Astrocyte (in vitro differentiated cells and primary cell): ENCODE measurements around the gene ENTPD2. TPM values are rescaled to one million over a fixed set of nuclear protein-coding genes. Genes with fewer than 3 reads are reported as not detected.

Source experiments
- DNase-seq: peaks from one replicate; pipeline ENCODE4 v3.0.0-alpha.2; 2010; ENCODE audit warnings: low read depth
- FAIRE-seq: peaks from 2 replicates; lab custom pipeline; 2011; peaks lifted over from hg19 to GRCh38; lab: Jason Lieb, UNC
- H2AFZ ChIP-seq: 2 replicates; pipeline ENCODE4 v1.6.0; 2012; ENCODE audit warnings: low read depth, low read length, inconsistent platforms
- H3K27ac ChIP-seq: 2 replicates; pipeline ENCODE4 v1.5.1; 2011; ENCODE audit warnings: low read depth, low read length, inconsistent platforms
- H3K27me3 ChIP-seq: 2 replicates; pipeline ENCODE4 v1.6.0; 2011; ENCODE audit warnings: low read length, inconsistent platforms; ENCODE audit not compliant: insufficient read depth
- H3K36me3 ChIP-seq: 2 replicates; pipeline ENCODE4 v1.5.1; 2011; ENCODE audit warnings: low read length, inconsistent platforms; ENCODE audit not compliant: insufficient read depth
- H3K4me1 ChIP-seq: 2 replicates; pipeline ENCODE4 v1.5.1; 2011; ENCODE audit warnings: low read length, inconsistent platforms; ENCODE audit not compliant: insufficient read depth
- H3K4me2 ChIP-seq: 2 replicates; pipeline ENCODE4 v1.6.0; 2012; ENCODE audit warnings: low read length, inconsistent platforms
- H3K4me3 ChIP-seq: 2 replicates; pipeline ENCODE4 v1.5.1; 2011; ENCODE audit warnings: low read depth, mild to moderate bottlenecking, low read length, inconsistent platforms; ENCODE audit not compliant: insufficient read depth
- H3K79me2 ChIP-seq: 2 replicates; pipeline ENCODE4 v1.6.0; 2012; ENCODE audit warnings: mild to moderate bottlenecking, low read length, inconsistent platforms; ENCODE audit not compliant: insufficient read depth
- H3K9ac ChIP-seq: 2 replicates; pipeline ENCODE4 v1.6.0; 2012; ENCODE audit warnings: mild to moderate bottlenecking, low read length, inconsistent platforms
- H3K9me3 ChIP-seq: 2 replicates; pipeline ENCODE4 v1.5.1; 2012; ENCODE audit warnings: low read depth, mild to moderate bottlenecking, low read length, inconsistent platforms; ENCODE audit not compliant: insufficient read depth
- H4K20me1 ChIP-seq: 2 replicates; pipeline ENCODE4 v1.6.0; 2012; ENCODE audit warnings: low read length, inconsistent platforms; ENCODE audit not compliant: insufficient read depth
- H3K27ac Mint-ChIP-seq: one replicate; pipeline ENCODE4 v1.8.0; 2021; ENCODE audit warnings: mild to moderate bottlenecking, mixed read lengths; ENCODE audit not compliant: unreplicated experiment
- H3K27me3 Mint-ChIP-seq: one replicate; pipeline ENCODE4 v1.8.0; 2021; ENCODE audit warnings: low read depth, mixed read lengths; ENCODE audit not compliant: unreplicated experiment
- H3K36me3 Mint-ChIP-seq: one replicate; pipeline ENCODE4 v1.8.0; 2021; ENCODE audit warnings: low read depth, mixed read lengths; ENCODE audit not compliant: unreplicated experiment
- H3K4me1 Mint-ChIP-seq: one replicate; pipeline ENCODE4 v1.8.0; 2021; ENCODE audit warnings: low read depth, mixed read lengths; ENCODE audit not compliant: unreplicated experiment
- H3K4me3 Mint-ChIP-seq: one replicate; pipeline ENCODE4 v1.8.0; 2021; ENCODE audit warnings: mild to moderate bottlenecking, moderate library complexity, mixed read lengths; ENCODE audit not compliant: unreplicated experiment
- H3K9me3 Mint-ChIP-seq: one replicate; pipeline ENCODE4 v1.8.0; 2021; ENCODE audit warnings: mild to moderate bottlenecking, mixed read lengths; ENCODE audit not compliant: unreplicated experiment
- EZH2 ChIP-seq: IDR thresholded peaks from 2 replicates; pipeline ENCODE4 v1.6.1; 2012; ENCODE audit warnings: mild to moderate bottlenecking, low read length, inconsistent platforms; ENCODE audit not compliant: insufficient read depth
- total RNA-seq: library from RNA; stranded (reverse); gene quantifications from 2 replicates; pipeline ENCODE4 v1.2.1, GENCODE V29; 2021
- TF ChIP-seq, protein P1 (sequence below): IDR thresholded peaks from 2 replicates; pipeline ENCODE4 v1.5.1; 2011; ENCODE audit warnings: low read depth, mild to moderate bottlenecking, inconsistent platforms, low read length, moderate library complexity; ENCODE audit not compliant: insufficient read depth

The ENTPD2 gene
- total RNA-seq, 1 donor from 2014 or later, result 0.14 TPM

DNA sequence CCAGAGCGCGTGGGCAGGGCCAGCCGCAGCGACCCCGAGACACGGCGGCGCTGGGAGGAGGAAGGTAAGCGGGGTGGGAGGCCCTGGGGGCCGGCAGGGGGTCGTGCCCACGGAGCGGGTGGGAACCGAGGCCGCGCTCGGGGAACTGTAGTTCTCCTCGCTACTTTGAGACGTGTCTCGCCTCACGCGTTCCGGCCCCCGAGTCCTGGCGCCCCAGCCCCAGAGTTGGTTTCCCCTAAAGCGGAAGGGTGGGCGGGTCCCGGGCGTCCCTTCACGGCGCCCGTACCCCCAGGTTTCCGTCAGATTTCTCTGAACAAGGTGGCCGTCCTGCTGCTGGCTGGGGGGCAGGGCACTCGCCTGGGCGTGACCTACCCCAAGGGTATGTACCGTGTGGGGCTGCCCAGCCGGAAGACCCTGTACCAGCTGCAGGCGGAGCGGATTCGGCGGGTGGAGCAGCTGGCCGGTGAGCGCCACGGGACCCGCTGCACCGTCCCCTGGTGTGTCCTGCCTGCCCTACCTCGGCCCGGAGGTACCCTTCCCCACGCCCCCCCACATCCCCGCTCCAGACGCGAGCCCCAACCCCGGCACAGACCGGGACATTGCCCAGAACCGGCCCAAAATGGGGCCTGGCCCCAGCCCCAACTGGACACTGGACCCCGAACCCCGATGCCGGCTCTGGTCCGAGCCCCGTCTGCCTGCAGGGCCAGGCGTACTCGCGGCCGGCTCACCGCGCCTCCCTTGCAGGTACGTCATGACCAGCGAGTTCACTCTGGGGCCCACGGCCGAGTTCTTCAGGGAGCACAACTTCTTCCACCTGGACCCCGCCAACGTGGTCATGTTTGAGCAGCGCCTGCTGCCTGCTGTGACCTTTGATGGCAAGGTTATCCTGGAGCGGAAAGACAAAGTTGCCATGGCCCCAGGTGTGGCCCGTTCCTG lies 24.2 kb upstream of the ENTPD2 start:
- Histone ChIP-seq H3K4me3 (peak overlapping the region; percentile 64), H3K4me1 (peaks cover 20% of the 10 kb centered on the region), H3K4me2 (peak overlapping the region; percentile 89), H3K79me2 (peaks cover 8% of the 10 kb centered on the region), H3K27me3 (no peaks in the 10 kb centered on the region), H3K9ac (peak overlapping the region; percentile 64), H3K36me3 (peaks cover 3% of the 10 kb centered on the region), H2AFZ (peak overlapping the region; percentile 63), H4K20me1 (peaks cover 20% of the 10 kb centered on the region), H3K9me3 (no peaks in the 10 kb centered on the region), H3K27ac (no peak overlapping the region)
- Mint-ChIP-seq H3K4me1 (peaks cover 3% of the 10 kb centered on the region), H3K27me3 (peaks cover 33% of the 10 kb centered on the region), H3K36me3 (peaks cover 6% of the 10 kb centered on the region), H3K4me3 (peak overlapping the region; percentile 73), H3K9me3 (no peaks in the 10 kb centered on the region), H3K27ac (no peak overlapping the region)
- FAIRE-seq, result no peak
- no peak for DNase-seq
- TF ChIP-seq, protein P1, sequence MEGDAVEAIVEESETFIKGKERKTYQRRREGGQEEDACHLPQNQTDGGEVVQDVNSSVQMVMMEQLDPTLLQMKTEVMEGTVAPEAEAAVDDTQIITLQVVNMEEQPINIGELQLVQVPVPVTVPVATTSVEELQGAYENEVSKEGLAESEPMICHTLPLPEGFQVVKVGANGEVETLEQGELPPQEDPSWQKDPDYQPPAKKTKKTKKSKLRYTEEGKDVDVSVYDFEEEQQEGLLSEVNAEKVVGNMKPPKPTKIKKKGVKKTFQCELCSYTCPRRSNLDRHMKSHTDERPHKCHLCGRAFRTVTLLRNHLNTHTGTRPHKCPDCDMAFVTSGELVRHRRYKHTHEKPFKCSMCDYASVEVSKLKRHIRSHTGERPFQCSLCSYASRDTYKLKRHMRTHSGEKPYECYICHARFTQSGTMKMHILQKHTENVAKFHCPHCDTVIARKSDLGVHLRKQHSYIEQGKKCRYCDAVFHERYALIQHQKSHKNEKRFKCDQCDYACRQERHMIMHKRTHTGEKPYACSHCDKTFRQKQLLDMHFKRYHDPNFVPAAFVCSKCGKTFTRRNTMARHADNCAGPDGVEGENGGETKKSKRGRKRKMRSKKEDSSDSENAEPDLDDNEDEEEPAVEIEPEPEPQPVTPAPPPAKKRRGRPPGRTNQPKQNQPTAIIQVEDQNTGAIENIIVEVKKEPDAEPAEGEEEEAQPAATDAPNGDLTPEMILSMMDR, result no peak
- TF ChIP-seq EZH2, result no peak

DNA sequence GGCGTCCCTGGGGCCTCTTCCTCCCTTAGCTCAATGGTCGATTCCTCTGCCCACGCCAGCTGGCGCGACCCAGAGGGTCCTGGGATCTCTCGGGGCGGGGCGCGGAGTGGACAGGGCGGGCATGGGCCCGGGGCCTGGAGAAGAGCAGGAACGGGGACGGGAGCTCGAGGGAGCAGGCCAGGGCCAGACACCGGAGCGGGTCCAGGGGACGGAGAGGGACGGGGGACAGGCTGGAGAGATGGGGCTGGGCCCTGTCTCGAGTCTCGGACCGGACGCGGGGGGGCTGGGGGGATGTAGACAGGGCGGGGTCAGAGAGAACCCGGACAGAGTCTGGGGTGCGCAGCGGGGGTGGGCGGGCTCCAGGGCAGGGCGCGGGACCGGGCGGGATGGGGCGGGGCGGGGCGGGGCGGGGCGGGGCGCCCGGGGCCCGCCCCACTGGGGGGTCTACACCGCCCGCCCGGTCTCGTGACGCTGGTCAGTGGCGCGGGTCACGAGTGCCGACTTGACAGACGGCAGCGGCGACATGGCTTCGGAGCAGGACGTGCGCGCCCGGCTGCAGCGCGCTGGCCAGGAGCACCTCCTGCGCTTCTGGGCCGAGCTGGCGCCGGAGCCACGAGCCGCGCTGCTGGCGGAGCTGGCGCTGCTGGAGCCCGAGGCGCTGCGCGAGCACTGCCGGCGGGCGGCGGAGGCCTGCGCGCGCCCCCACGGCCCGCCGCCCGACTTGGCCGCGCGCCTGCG lies 23.3 kb upstream of the ENTPD2 start, which contains the start of gene UAP1L1:
Gene UAP1L1, plus strand, starts transcription at position 508 of the 738 bp plus-strand sequence. Its CDS starts 16 bp downstream, at position 524.
- H3K79me2 ChIP-seq, result peaks cover 8% of the 10 kb centered on the region
- no peaks in the 10 kb centered on the region for H3K9me3 Mint-ChIP-seq
- peak within 1 kb of the TSS; percentile 73 for H3K4me3 Mint-ChIP-seq
- peaks cover 12% of the 10 kb centered on the region for H3K4me1 ChIP-seq
- peak within 1 kb of the TSS; percentile 89 for H3K4me2 ChIP-seq
- H3K36me3 Mint-ChIP-seq, result peaks cover 6% of the 10 kb centered on the region
- H2AFZ ChIP-seq, result peak within 1 kb of the TSS; percentile 69
- no peak within 1 kb of the TSS for H3K27ac ChIP-seq
- peaks cover 33% of the 10 kb centered on the region for H3K27me3 Mint-ChIP-seq
- no peaks in the 10 kb centered on the region for H3K9me3 ChIP-seq
- H3K36me3 ChIP-seq, result peaks cover 3% of the 10 kb centered on the region
- H3K9ac ChIP-seq, result peak within 1 kb of the TSS; percentile 64
- H4K20me1 ChIP-seq, result peaks cover 18% of the 10 kb centered on the region
- DNase-seq (peak; percentile 34), FAIRE-seq (no peak)
- H3K27me3 ChIP-seq, result no peaks in the 10 kb centered on the region
- no peaks in the 10 kb centered on the region for H3K4me1 Mint-ChIP-seq
- TF ChIP-seq, protein P1, result no peak
- no peak for TF ChIP-seq EZH2
- peak within 1 kb of the TSS; percentile 64 for H3K4me3 ChIP-seq
- no peak within 1 kb of the TSS for H3K27ac Mint-ChIP-seq
